ENCODE measurements around the gene HCN2.
"Not testable (repeated sequence)": the region's sequence is repeated elsewhere in the genome, so short reads cannot be mapped to it uniquely, and the experiment has no call there.

Gene HCN2

GRCh38 chr19:604355-604754, 14.7 kb downstream of the HCN2 start:
- DNase-seq (ENCODE audit: low read depth) = no peak

DNA sequence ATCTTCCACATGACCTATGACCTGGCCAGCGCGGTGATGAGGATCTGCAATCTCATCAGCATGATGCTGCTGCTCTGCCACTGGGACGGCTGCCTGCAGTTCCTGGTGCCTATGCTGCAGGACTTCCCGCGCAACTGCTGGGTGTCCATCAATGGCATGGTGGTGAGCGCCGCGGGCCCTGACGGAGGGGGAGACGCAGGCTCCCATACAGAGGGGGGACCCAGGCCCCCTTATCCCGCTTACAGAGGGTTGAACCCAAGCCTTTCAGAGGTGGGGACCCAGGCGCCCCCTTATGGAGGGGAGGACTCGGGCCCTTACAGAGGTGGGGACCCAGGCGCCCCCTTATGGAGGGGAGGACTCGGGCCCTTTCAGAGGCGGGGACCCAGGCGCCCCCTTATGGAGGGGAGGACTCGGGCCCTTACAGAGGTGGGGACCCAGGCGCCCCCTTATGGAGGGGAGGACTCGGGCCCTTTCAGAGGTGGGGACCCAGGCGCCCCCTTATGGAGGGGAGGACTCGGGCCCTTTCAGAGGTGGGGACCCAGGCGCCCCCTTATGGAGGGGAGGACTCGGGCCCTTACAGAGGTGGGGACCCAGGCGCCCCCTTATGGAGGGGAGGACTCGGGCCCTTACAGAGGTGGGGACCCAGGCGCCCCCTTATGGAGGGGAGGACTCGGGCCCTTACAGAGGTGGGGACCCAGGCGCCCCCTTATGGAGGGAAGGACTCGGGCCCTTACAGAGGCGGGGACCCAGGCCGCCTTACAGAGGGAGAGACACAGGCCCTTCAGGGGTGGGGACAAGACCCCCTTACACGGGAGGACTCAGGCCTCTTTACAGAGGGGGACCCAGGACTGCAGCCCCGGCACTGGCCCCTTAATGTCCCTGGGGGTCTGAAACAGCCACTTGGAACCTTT, 15.6 kb downstream of the HCN2 start:
- DNase-seq (ENCODE audit: low read depth) = not testable (repeated sequence)

- no peak for DNase-seq (ENCODE audit: low read depth)
Observed at GRCh38 chr19:607301-608154, 17.8 kb downstream of the HCN2 start.

- DNase-seq (ENCODE audit: low read depth) = no peak
Observed at GRCh38 chr19:608155-609003, 18.7 kb downstream of the HCN2 start.

GRCh38 chr19:609004-609346, 19.3 kb downstream of the HCN2 start:
- DNase-seq (ENCODE audit: low read depth) = no peak

DNA sequence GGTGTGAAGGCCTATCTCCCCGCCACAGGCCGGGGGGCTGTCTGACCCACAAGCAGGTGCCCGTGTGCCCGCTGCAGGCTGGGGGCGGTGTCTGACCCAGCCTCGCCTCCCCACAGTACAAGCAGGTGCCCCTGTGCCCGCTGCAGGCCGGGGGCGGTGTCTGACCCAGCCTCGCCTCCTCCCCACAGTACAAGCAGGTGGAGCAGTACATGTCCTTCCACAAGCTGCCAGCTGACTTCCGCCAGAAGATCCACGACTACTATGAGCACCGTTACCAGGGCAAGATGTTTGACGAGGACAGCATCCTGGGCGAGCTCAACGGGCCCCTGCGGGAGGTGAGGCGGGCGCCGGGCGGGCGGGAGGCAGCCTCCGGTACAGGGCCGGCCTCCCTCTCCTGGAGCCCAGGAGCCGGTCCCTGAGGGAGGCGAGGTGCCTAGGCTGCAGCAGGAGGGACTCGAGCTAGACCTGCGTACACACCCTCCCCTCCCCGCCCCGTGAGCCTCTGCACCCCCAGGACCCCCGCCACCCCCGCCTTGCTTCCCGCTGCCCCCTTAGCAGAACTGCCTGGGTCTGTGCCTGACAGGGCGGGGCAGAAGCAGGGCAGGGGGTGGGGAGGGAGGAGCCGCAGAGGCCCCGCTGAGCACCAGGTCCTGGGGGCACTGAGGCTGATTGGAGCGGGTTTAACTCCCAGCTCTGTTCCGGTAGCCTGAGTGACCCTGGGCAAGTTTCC, 20.6 kb downstream of the HCN2 start:
- DNase-seq (ENCODE audit: low read depth) = no peak

DNA sequence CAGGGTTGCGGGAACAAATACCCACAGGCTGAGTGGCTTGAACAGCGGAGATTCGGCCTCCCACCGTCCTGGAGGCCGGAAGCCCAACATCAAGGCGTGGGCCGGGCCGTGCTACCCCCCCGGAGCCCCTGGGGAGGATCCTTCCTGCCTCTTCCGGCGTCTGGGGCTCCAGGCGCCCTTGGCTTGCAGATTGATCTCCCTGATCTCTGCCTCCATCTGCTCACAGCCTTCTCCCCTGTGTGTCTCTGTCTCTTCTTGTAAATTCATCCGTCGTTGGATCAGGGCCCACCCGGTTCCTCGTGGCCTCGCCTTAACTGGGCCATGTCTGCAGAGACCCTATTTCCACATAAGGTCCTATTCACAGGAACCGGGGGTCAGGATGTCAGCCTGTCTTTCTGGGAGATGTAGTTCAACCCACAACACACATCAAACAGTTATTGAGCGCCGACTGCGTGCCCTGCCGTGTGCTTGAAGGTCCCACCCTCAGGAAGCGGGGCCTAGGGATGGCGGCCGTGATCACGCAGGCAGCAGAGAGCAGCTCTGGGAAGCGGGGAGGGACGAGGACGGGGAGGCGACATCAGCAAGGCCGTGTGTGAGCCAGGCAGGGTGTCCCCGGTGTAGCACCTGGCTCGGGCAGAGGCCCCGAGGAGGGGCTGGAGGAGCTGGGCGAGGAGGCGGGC, 21.3 kb downstream of the HCN2 start:
- DNase-seq (ENCODE audit: low read depth) = peak; percentile 55

- peak; percentile 63 for DNase-seq (ENCODE audit: low read depth)
Observed at GRCh38 chr19:611481-611868, 21.8 kb downstream of the HCN2 start.

DNA sequence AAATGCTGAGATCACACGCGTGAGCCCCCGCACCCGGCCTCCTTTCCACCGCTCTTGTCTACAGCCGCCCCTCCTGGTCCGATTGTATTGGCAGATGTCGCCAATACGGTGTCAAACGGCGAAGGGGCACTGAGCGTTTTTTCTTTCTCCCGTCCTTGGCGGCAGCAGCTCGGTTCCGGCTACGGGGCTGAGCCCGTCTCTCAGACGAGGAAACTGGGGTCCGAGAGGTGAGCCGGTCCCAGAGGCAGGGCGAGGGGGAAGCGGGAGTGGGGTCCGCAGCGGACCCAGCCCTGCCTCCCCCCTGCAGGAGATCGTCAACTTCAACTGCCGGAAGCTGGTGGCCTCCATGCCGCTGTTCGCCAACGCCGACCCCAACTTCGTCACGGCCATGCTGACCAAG, 23.3 kb downstream of the HCN2 start:
- no peak for DNase-seq (ENCODE audit: low read depth)

DNA sequence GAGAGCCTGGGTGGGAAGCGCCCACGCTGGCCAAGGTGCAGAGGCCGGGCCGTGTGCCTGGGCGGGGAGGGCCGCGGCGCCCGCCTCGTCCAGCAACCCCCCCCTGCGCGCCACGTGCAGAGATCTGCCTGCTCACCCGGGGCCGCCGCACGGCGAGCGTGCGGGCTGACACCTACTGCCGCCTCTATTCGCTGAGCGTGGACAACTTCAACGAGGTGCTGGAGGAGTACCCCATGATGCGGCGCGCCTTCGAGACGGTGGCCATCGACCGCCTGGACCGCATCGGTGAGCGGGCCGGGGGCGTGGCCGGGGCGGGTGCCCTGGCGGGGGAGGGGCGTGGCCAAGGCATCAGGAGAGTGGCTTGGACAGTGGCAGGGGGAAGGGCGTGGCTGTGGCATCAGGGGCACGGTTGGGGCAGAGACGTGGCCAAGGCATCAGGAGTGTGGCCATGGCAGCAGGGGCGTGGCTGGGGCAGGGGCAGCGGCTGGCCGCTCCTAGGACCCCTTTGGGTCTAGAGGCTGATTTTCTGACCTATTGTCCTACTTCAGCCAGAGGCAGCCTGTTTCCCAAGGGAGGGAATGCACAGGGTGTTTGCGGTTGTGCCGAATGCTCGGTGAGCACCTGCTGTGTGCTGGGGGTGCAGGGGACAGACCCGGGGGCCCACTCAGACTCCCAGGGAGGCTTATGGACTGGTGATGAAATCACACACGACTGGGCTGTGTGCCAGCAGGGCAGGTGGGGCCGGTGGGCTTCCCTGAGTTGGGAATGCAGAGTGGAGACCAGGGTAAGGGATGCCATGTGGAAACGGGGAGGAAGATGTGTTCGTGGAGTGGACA, 24.3 kb downstream of the HCN2 start:
- no peak for DNase-seq (ENCODE audit: low read depth)

DNA sequence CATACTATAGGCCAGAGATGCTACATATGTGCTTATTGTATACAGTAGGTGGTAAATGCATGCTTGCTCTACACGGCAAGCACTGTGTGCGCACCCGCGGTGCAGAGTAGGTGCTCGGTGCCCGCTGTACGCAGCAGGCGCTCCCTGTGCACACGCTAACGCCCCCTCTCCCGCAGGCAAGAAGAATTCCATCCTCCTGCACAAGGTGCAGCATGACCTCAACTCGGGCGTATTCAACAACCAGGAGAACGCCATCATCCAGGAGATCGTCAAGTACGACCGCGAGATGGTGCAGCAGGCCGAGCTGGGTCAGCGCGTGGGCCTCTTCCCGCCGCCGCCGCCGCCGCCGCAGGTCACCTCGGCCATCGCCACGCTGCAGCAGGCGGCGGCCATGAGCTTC, 25.9 kb downstream of the HCN2 start:
- no peak for DNase-seq (ENCODE audit: low read depth)

GRCh38 chr19:616062-616700, 26.5 kb downstream of the HCN2 start:
- DNase-seq (ENCODE audit: low read depth) = no peak

- DNase-seq (ENCODE audit: low read depth) = no peak
Observed at GRCh38 chr19:616747-617526, 27.3 kb downstream of the HCN2 start.

DNA sequence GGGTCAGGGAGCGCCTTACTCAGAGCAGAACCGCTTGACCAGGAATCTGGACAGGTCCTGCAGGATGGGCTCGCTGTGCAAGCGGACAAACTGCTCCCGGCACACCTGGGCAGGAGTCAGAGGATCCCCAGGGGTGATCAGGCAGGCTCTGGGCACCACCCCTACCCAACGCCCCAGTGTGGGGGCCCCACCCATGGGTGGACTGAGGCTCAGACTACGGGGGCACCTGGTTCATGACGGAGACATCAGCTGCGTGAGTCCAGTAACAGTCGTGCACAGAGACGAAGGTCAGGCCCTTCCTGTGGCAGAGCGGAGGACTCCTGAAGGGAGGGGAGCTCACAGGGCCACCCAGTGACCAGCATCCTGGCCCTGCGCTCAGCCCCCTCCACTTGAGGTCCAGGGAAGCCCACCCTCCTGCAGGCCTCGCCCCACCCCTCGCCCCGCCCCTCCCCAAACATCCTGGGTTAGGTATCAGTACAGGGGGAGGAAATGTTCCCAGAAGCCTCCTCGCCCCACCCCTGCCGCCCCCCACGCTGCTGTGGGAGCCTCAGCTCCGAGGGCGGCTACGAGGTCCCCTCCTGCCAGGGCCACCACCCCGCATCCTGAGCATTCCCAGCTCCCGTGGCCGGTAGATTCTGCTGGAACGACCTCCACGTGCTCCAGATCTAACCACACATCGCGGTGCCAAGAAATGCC, 28.0 kb downstream of the HCN2 start:
- DNase-seq (ENCODE audit: low read depth) = no peak

GRCh38 chr19:618247-618619, 28.6 kb downstream of the HCN2 start:
- no peak for DNase-seq (ENCODE audit: low read depth)

GRCh38 chr19:618674-619285, 29.1 kb downstream of the HCN2 start:
- no peak for DNase-seq (ENCODE audit: low read depth)

GRCh38 chr19:619286-620002, 29.8 kb downstream of the HCN2 start:
- no peak for DNase-seq (ENCODE audit: low read depth)
